ENCODE measurements around the gene REV1.

The REV1 gene

GRCh38 chr2:99439971-99440505 lies 49.8 kb downstream of the REV1 start:
- H3K27me3 ChIP-seq (ENCODE audit: low read depth, low read length), result no peaks in the 10 kb centered on the region
- H3K36me3 ChIP-seq (replicated peaks; ENCODE audit: low read depth, low read length), result peaks cover 11% of the 10 kb centered on the region
- TF ChIP-seq EZH2phosphoT487 (IDR thresholded peaks at IDR 0.05; ENCODE audit: low read depth) (no peak), CTCF (IDR thresholded peaks at IDR 0.05; ENCODE audit: low read depth, low read length) (no peak)
- H3K79me2 ChIP-seq (ENCODE audit: low read length), result peaks cover 13% of the 10 kb centered on the region
- H3K27ac ChIP-seq (ENCODE audit: low read length), result no peak overlapping the region
- no peak overlapping the region for H3K4me2 ChIP-seq (ENCODE audit: low read length)
- no peak overlapping the region for H3K9ac ChIP-seq (ENCODE audit: low read length)
- H3K4me3 ChIP-seq (ENCODE audit: low read length), result no peak overlapping the region
- H4K20me1 ChIP-seq (ENCODE audit: insufficient read depth, low read length), result no peaks in the 10 kb centered on the region
- H3K4me1 ChIP-seq (ENCODE audit: low read length), result peaks cover 6% of the 10 kb centered on the region
- no peaks in the 10 kb centered on the region for H3K9me3 ChIP-seq (ENCODE audit: insufficient read depth, low read length)
- H2AFZ ChIP-seq (ENCODE audit: low read depth, low read length), result no peak overlapping the region

GRCh38 chr2:99436874-99437273 lies 52.9 kb downstream of the REV1 start:
- no peaks in the 10 kb centered on the region for H3K27me3 ChIP-seq (ENCODE audit: low read depth, low read length)
- no peak overlapping the region for H3K4me3 ChIP-seq (ENCODE audit: low read length)
- no peaks in the 10 kb centered on the region for H4K20me1 ChIP-seq (ENCODE audit: insufficient read depth, low read length)
- no peaks in the 10 kb centered on the region for H3K4me1 ChIP-seq (ENCODE audit: low read length)
- no peak overlapping the region for H3K27ac ChIP-seq (ENCODE audit: low read length)
- no peak overlapping the region for H3K9ac ChIP-seq (ENCODE audit: low read length)
- H3K79me2 ChIP-seq (ENCODE audit: low read length), result no peaks in the 10 kb centered on the region
- TF ChIP-seq CTCF (IDR thresholded peaks at IDR 0.05; ENCODE audit: low read depth, low read length) (no peak), EZH2phosphoT487 (IDR thresholded peaks at IDR 0.05; ENCODE audit: low read depth) (no peak)
- H3K36me3 ChIP-seq (replicated peaks; ENCODE audit: low read depth, low read length), result peaks cover 13% of the 10 kb centered on the region
- H3K4me2 ChIP-seq (ENCODE audit: low read length), result no peak overlapping the region
- no peaks in the 10 kb centered on the region for H3K9me3 ChIP-seq (ENCODE audit: insufficient read depth, low read length)
- no peak overlapping the region for H2AFZ ChIP-seq (ENCODE audit: low read depth, low read length)

DNA sequence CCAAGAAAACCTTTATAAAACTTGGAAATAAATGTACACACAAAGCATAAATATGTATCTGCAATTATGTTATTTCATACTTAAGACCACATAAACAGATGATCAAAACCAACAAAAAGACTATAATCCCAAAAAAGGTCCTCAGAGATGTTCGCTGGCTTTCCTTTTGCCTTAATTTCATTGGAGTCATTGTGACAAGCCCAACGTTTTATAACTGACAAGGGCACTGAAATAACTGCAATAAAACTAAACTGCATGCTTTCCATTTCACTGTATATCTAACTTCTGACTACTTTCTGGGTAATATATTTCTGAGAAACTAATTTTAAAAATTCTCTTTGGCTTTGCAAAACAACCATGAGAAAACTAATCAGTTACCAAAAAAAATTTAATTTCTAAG lies 56.5 kb downstream of the REV1 start:
- H3K36me3 ChIP-seq (replicated peaks; ENCODE audit: low read depth, low read length), result peaks cover 21% of the 10 kb centered on the region
- H4K20me1 ChIP-seq (ENCODE audit: insufficient read depth, low read length), result no peaks in the 10 kb centered on the region
- no peaks in the 10 kb centered on the region for H3K9me3 ChIP-seq (ENCODE audit: insufficient read depth, low read length)
- H3K27me3 ChIP-seq (ENCODE audit: low read depth, low read length), result no peaks in the 10 kb centered on the region
- H3K79me2 ChIP-seq (ENCODE audit: low read length), result no peaks in the 10 kb centered on the region
- TF ChIP-seq EZH2phosphoT487 (IDR thresholded peaks at IDR 0.05; ENCODE audit: low read depth), result no peak
- TF ChIP-seq CTCF (IDR thresholded peaks at IDR 0.05; ENCODE audit: low read depth, low read length), result no peak
- no peaks in the 10 kb centered on the region for H3K4me1 ChIP-seq (ENCODE audit: low read length)
- no peak overlapping the region for H3K9ac ChIP-seq (ENCODE audit: low read length)
- no peak overlapping the region for H3K27ac ChIP-seq (ENCODE audit: low read length)
- H3K4me2 ChIP-seq (ENCODE audit: low read length), result no peak overlapping the region
- no peak overlapping the region for H3K4me3 ChIP-seq (ENCODE audit: low read length)
- H2AFZ ChIP-seq (ENCODE audit: low read depth, low read length), result no peak overlapping the region

GRCh38 chr2:99431587-99432275 lies 58.1 kb downstream of the REV1 start:
- Histone ChIP-seq H3K4me1 (ENCODE audit: low read length) (no peaks in the 10 kb centered on the region), H3K27me3 (ENCODE audit: low read depth, low read length) (no peaks in the 10 kb centered on the region), H3K9me3 (ENCODE audit: insufficient read depth, low read length) (no peaks in the 10 kb centered on the region), H2AFZ (ENCODE audit: low read depth, low read length) (no peak overlapping the region), H3K27ac (ENCODE audit: low read length) (no peak overlapping the region), H4K20me1 (ENCODE audit: insufficient read depth, low read length) (no peaks in the 10 kb centered on the region), H3K4me2 (ENCODE audit: low read length) (no peak overlapping the region), H3K79me2 (ENCODE audit: low read length) (no peaks in the 10 kb centered on the region), H3K4me3 (ENCODE audit: low read length) (no peak overlapping the region), H3K36me3 (replicated peaks; ENCODE audit: low read depth, low read length) (peaks cover 27% of the 10 kb centered on the region), H3K9ac (ENCODE audit: low read length) (no peak overlapping the region)
- TF ChIP-seq EZH2phosphoT487 (IDR thresholded peaks at IDR 0.05; ENCODE audit: low read depth), result no peak
- no peak for TF ChIP-seq CTCF (IDR thresholded peaks at IDR 0.05; ENCODE audit: low read depth, low read length)
